Liver (tissue), 9 donors: Measurements from ENCODE around the gene CREBBP. TPM values are rescaled to one million over a fixed set of nuclear protein-coding genes. Genes with fewer than 3 reads are reported as not detected.

Experiments used
- DNase-seq: peaks from one replicate; pipeline ENCODE4 v3.0.0-alpha.2; 2017; ENCODE audit warnings: low spot score
- H3K27ac ChIP-seq, 2 donors: one replicate each; pipeline ENCODE4 v1.7.0; 2013; ENCODE audit warnings: inconsistent platforms in 2 of 2, low read length in 2 of 2, control low read depth in 1 of 2, low read depth in 1 of 2, mild to moderate bottlenecking in 1 of 2
- H3K27me3 ChIP-seq, 4 donors: one replicate each; pipeline versions ENCODE4 v1.6.1 to v1.7.0; 2013; ENCODE audit warnings: low read length in 3 of 4, inconsistent platforms in 1 of 4, mild to moderate bottlenecking in 1 of 4, moderate library complexity in 1 of 4; ENCODE audit not compliant: control insufficient read depth in 4 of 4, insufficient read depth in 4 of 4
- H3K36me3 ChIP-seq, 4 donors: one replicate each; pipeline versions ENCODE4 v1.6.1 to v1.7.0; 2013; ENCODE audit warnings: low read length in 3 of 4, mild to moderate bottlenecking in 3 of 4, low read depth in 1 of 4, moderate library complexity in 1 of 4; ENCODE audit not compliant: control insufficient read depth in 4 of 4, insufficient read depth in 3 of 4
- H3K4me1 ChIP-seq, 4 donors: one replicate each; pipeline versions ENCODE4 v1.6.1 to v1.7.0; 2013; ENCODE audit warnings: low read length in 3 of 4, mild to moderate bottlenecking in 3 of 4, moderate library complexity in 1 of 4; ENCODE audit not compliant: control insufficient read depth in 4 of 4, insufficient read depth in 4 of 4
- H3K4me3 ChIP-seq, 3 donors: one replicate each; pipeline versions ENCODE4 v1.6.1 to v1.7.0; 2013; ENCODE audit warnings: low read length in 3 of 3, control low read depth in 1 of 3, low read depth in 1 of 3, mild to moderate bottlenecking in 1 of 3
- H3K9ac ChIP-seq, 2 donors: one replicate each; pipeline ENCODE4 v1.7.0; 2013; ENCODE audit warnings: low read length in 2 of 2, mild to moderate bottlenecking in 2 of 2, moderate library complexity in 2 of 2, control low read depth in 1 of 2, low read depth in 1 of 2
- H3K9me3 ChIP-seq, 4 donors: one replicate each; pipeline versions ENCODE4 v1.6.1 to v1.7.0; 2013; ENCODE audit warnings: low read length in 3 of 4; ENCODE audit not compliant: control insufficient read depth in 4 of 4
- CTCF ChIP-seq: fragments of 150-350 bp; IDR thresholded peaks from 2 replicates; pipeline ENCODE4 v1.5.1; 2017; ENCODE audit warnings: improper control_type of control experiment, low read depth, low read length; ENCODE audit not compliant: missing input control
- EGR1 ChIP-seq, 2 donors: IDR thresholded peaks; 2 replicates each; pipeline ENCODE4 v1.6.1; 2016 to 2018; ENCODE audit warnings: antibody characterized with exemption in 2 of 2, low read depth in 2 of 2
- FOXA1 ChIP-seq: IDR thresholded peaks from 2 replicates; pipeline ENCODE4 v1.6.1; 2016; ENCODE audit warnings: antibody characterized with exemption
- FOXA2 ChIP-seq: IDR thresholded peaks from 2 replicates; pipeline ENCODE4 v1.6.1; 2016; ENCODE audit warnings: antibody characterized with exemption
- GABPA ChIP-seq, 2 donors: IDR thresholded peaks in 1 of 2; conservative IDR thresholded peaks in 1 of 2; 2 replicates each; pipeline ENCODE4 v1.6.1; 2016; ENCODE audit warnings: antibody characterized with exemption in 2 of 2, mild to moderate bottlenecking in 1 of 2, moderate library complexity in 1 of 2
- HNF4A ChIP-seq, 2 donors: conservative IDR thresholded peaks; 2 replicates each; pipeline ENCODE4 v1.6.1; 2016; ENCODE audit warnings: antibody characterized with exemption in 2 of 2, mild to moderate bottlenecking in 2 of 2
- HNF4G ChIP-seq: IDR thresholded peaks from 2 replicates; pipeline ENCODE4 v1.6.1; 2016; ENCODE audit warnings: antibody characterized with exemption
- JUND ChIP-seq, 2 donors: IDR thresholded peaks; 2 replicates each; pipeline ENCODE4 v1.6.1; 2016; ENCODE audit warnings: antibody characterized with exemption in 2 of 2
- NR2F2 ChIP-seq: IDR thresholded peaks from 2 replicates; pipeline ENCODE4 v1.6.1; 2016; ENCODE audit warnings: antibody characterized with exemption
- RXRA ChIP-seq, 2 donors: IDR thresholded peaks; 2 replicates each; pipeline ENCODE4 v1.6.1; 2017 to 2018; ENCODE audit warnings: antibody characterized with exemption in 2 of 2, mild to moderate bottlenecking in 1 of 2
- SP1 ChIP-seq: IDR thresholded peaks from 2 replicates; pipeline ENCODE4 v1.6.1; 2018; ENCODE audit warnings: antibody characterized with exemption, mild to moderate bottlenecking
- TAF1 ChIP-seq: conservative IDR thresholded peaks from 2 replicates; pipeline ENCODE4 v1.6.1; 2016; ENCODE audit warnings: antibody characterized with exemption, mild to moderate bottlenecking
- YY1 ChIP-seq: IDR thresholded peaks from 2 replicates; pipeline ENCODE4 v1.6.1; 2016; ENCODE audit warnings: antibody characterized with exemption, mild to moderate bottlenecking
- WGBS: extraction: QIAGEN DNeasy Blood & Tissue Kit; methylation state at CpG from one replicate; pipeline ENCODE4 v1.1.7; 2013; 5-methylcytosine and 5-hydroxymethylcytosine counted together
- polyA plus RNA-seq, 2 donors: library from polyadenylated mRNA; stranded (reverse) in 1 of 2; unstranded in 1 of 2; fragments of 200-250 nt in 1 of 2; fragments of >200 nt in 1 of 2; fragmentation: Nextera tagmentation in 1 of 2; extraction: Ambion mirVana in 1 of 2; gene quantifications; one replicate each; pipeline versions ENCODE4 v1.2.1 to v1.2.3, GENCODE V29; 2013 to 2015
- total RNA-seq, 2 donors: library from RNA; depleted of rRNA; stranded (reverse); fragments of >200 nt; gene quantifications; one replicate each; pipeline ENCODE4 v1.2.3, GENCODE V29; 2014
- TF ChIP-seq, protein P1 (sequence below): IDR thresholded peaks from 2 replicates; pipeline ENCODE4 v1.6.1; 2016; ENCODE audit warnings: antibody characterized with exemption
- TF ChIP-seq, protein P2 (sequence below): IDR thresholded peaks from 2 replicates; pipeline ENCODE4 v1.6.1; 2016; ENCODE audit warnings: antibody characterized with exemption
- TF ChIP-seq, protein P3 (sequence below): IDR thresholded peaks from 2 replicates; pipeline ENCODE4 v1.6.1; 2016; ENCODE audit warnings: antibody characterized with exemption, mild to moderate bottlenecking
- TF ChIP-seq, protein P4 (sequence below): IDR thresholded peaks from 2 replicates; pipeline ENCODE4 v1.6.1; 2016; ENCODE audit warnings: antibody characterized with exemption
- donor health status: healthy.
- donor health status: healthy.
- donor health status: healthy.
- donor health status: healthy.
- donor health status: healthy.

CREBBP gene
- total and polyA plus RNA-seq, 4 donors = 7.0 to 25.8 (median 19.5) TPM

DNA sequence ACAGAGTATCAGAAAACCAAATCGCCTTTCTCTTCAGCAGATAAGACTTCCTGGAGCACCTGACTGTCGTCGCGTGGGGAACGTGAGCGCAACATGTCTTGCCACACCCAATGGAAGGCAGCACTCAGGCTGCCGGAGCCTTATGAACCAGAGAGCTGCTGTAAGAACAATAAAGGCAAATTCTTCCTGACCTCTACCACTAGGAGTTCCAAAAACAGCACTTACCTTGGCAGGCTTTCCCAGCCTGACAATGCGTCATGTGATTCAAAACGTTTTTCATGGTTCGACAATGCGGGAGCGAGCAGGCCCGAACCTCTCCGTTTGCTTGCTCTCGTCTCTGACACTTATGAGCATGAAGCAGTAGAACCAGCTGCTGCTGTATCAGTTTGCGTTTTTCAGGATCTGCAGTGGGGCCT is 87.3 kb downstream of the CREBBP start:
- Histone ChIP-seq H3K9ac (no peak overlapping the region), H3K9me3 (no peaks in the 10 kb centered on the region), H3K4me3 (no peak overlapping the region), H3K27ac (no peak overlapping the region), H3K27me3 (no peaks in the 10 kb centered on the region), H3K36me3 (peaks cover 0 to 26% (median 19%) of the 10 kb centered on the region in 4 donors), H3K4me1 (peaks cover 3 to 11% (median 7%) of the 10 kb centered on the region in 4 donors)
- 90% methylated on average over 16 of the region's 16 CpGs for WGBS
- no peak for DNase-seq
- TF ChIP-seq CTCF (no peak), TAF1 (no peak), GABPA (IDR thresholded peaks at IDR 0.05 in 1 of 2, conservative IDR thresholded peaks at IDR 0.05 in 1 of 2) (no peak), NR2F2 (no peak), HNF4G (no peak), EGR1 (IDR thresholded peaks at IDR 0.05; ENCODE audit: low read depth in 2 of 2) (no peak), RXRA (IDR thresholded peaks at IDR 0.05) (no peak), FOXA1 (no peak), SP1 (no peak), YY1 (no peak), FOXA2 (no peak), HNF4A (conservative IDR thresholded peaks at IDR 0.05) (no peak)
- TF ChIP-seq, protein P1, sequence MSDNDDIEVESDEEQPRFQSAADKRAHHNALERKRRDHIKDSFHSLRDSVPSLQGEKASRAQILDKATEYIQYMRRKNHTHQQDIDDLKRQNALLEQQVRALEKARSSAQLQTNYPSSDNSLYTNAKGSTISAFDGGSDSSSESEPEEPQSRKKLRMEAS = no peak
- TF ChIP-seq, protein P2, sequence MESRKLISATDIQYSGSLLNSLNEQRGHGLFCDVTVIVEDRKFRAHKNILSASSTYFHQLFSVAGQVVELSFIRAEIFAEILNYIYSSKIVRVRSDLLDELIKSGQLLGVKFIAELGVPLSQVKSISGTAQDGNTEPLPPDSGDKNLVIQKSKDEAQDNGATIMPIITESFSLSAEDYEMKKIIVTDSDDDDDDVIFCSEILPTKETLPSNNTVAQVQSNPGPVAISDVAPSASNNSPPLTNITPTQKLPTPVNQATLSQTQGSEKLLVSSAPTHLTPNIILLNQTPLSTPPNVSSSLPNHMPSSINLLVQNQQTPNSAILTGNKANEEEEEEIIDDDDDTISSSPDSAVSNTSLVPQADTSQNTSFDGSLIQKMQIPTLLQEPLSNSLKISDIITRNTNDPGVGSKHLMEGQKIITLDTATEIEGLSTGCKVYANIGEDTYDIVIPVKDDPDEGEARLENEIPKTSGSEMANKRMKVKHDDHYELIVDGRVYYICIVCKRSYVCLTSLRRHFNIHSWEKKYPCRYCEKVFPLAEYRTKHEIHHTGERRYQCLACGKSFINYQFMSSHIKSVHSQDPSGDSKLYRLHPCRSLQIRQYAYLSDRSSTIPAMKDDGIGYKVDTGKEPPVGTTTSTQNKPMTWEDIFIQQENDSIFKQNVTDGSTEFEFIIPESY = no peak
- TF ChIP-seq, protein P3, sequence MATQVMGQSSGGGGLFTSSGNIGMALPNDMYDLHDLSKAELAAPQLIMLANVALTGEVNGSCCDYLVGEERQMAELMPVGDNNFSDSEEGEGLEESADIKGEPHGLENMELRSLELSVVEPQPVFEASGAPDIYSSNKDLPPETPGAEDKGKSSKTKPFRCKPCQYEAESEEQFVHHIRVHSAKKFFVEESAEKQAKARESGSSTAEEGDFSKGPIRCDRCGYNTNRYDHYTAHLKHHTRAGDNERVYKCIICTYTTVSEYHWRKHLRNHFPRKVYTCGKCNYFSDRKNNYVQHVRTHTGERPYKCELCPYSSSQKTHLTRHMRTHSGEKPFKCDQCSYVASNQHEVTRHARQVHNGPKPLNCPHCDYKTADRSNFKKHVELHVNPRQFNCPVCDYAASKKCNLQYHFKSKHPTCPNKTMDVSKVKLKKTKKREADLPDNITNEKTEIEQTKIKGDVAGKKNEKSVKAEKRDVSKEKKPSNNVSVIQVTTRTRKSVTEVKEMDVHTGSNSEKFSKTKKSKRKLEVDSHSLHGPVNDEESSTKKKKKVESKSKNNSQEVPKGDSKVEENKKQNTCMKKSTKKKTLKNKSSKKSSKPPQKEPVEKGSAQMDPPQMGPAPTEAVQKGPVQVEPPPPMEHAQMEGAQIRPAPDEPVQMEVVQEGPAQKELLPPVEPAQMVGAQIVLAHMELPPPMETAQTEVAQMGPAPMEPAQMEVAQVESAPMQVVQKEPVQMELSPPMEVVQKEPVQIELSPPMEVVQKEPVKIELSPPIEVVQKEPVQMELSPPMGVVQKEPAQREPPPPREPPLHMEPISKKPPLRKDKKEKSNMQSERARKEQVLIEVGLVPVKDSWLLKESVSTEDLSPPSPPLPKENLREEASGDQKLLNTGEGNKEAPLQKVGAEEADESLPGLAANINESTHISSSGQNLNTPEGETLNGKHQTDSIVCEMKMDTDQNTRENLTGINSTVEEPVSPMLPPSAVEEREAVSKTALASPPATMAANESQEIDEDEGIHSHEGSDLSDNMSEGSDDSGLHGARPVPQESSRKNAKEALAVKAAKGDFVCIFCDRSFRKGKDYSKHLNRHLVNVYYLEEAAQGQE = no peak

DNA sequence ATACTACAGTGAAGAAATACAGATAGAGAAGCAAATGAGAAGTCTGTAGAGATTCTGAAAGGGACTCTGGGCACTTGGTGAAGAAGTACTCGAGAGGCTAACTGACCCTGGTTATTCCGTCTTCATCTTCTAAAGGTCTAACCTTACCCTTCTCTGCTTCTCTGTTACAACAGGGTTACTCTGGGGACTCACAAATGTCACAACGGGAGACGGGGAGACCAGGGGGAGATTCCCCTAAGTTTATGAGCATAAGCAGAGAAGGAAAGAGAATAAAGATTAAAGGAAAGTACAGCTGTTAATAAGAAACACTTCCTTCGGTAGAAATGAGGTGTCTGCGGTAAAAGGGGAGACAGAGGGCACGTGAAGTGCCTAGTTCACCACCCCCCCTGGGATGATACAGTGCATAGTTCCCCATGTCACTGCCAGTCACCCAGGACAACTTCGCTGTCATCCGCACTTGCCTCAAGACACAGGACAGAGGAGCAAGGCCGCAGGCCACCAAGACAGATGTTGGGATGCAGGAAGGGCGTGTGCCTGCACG is 88.0 kb downstream of the CREBBP start:
- Histone ChIP-seq H3K4me3 (no peak overlapping the region), H3K27ac (no peak overlapping the region), H3K9me3 (no peaks in the 10 kb centered on the region), H3K36me3 (peaks cover 0 to 26% (median 20%) of the 10 kb centered on the region in 4 donors), H3K9ac (no peak overlapping the region), H3K27me3 (no peaks in the 10 kb centered on the region), H3K4me1 (peaks cover 3 to 8% (median 3%) of the 10 kb centered on the region in 4 donors)
- TF ChIP-seq, protein P1 = no peak
- TF ChIP-seq SP1 = no peak
- no peak for TF ChIP-seq HNF4G
- TF ChIP-seq TAF1 = no peak
- no peak for TF ChIP-seq FOXA2
- TF ChIP-seq, protein P2 = no peak
- TF ChIP-seq RXRA (IDR thresholded peaks at IDR 0.05) = no peak
- TF ChIP-seq, protein P4, sequence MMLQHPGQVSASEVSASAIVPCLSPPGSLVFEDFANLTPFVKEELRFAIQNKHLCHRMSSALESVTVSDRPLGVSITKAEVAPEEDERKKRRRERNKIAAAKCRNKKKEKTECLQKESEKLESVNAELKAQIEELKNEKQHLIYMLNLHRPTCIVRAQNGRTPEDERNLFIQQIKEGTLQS = no peak
- TF ChIP-seq YY1 = no peak
- no peak for TF ChIP-seq CTCF
- TF ChIP-seq JUND (IDR thresholded peaks at IDR 0.05) = no peak
- no peak for TF ChIP-seq EGR1 (IDR thresholded peaks at IDR 0.05; ENCODE audit: low read depth in 2 of 2)
- no peak for TF ChIP-seq HNF4A (conservative IDR thresholded peaks at IDR 0.05)
- DNase-seq = no peak
- 94% methylated on average over 12 of the region's 12 CpGs for WGBS
